SK-N-SH treated with all-trans-retinoic acid at 6 μM for 48 hours (cell line): ENCODE results near the gene TTLL8.
A peak's percentile ranks its signal among the peaks of the same experiment; 100 is the strongest.

Experiments used
- ATAC-seq: fragments of 200-7000 bp; cut with Tn5 transposase; 3 replicates; pipeline ENCODE4 v1.9.1; 2020; ENCODE audit warnings: mild to moderate bottlenecking, moderate library complexity
- BACH2 ChIP-seq: fragments of 250-450 bp; sonication (Bioruptor Pico); IDR thresholded peaks from 2 replicates; pipeline ENCODE4 v1.9.0; 2021; ENCODE audit warnings: mild to moderate bottlenecking, borderline replicate concordance
- CSDC2 ChIP-seq: fragments of 250-450 bp; sonication (Bioruptor Pico); IDR thresholded peaks from 2 replicates; pipeline ENCODE4 v1.5.0; 2020; ENCODE audit warnings: mild to moderate bottlenecking, moderate library complexity
- ESRRG ChIP-seq: fragments of 250-450 bp; sonication (Bioruptor Pico); IDR thresholded peaks from 2 replicates; pipeline ENCODE4 v1.6.1; 2021; ENCODE audit warnings: mild to moderate bottlenecking
- GLIS3 ChIP-seq: fragments of 250-450 bp; sonication (Bioruptor Pico); IDR thresholded peaks from 2 replicates; pipeline ENCODE4 v1.5.0; 2020; ENCODE audit warnings: mild to moderate bottlenecking, moderate library complexity
- OSR1 ChIP-seq: fragments of 250-450 bp; sonication (Bioruptor Pico); IDR thresholded peaks from 2 replicates; pipeline ENCODE4 v1.8.0; 2022; ENCODE audit warnings: moderate library complexity, mild to moderate bottlenecking, inconsistent platforms
- PPARA ChIP-seq: fragments of 250-450 bp; sonication (Bioruptor Pico); IDR thresholded peaks from 2 replicates; pipeline ENCODE4 v1.5.0; 2020; ENCODE audit warnings: mild to moderate bottlenecking, borderline replicate concordance
- RARB ChIP-seq: fragments of 250-450 bp; sonication (Bioruptor Pico); IDR thresholded peaks from 2 replicates; pipeline ENCODE4 v1.8.0; 2021; ENCODE audit warnings: mild to moderate bottlenecking, moderate library complexity
- SNAI2 ChIP-seq: fragments of 250-450 bp; sonication (Bioruptor Pico); IDR thresholded peaks from 2 replicates; pipeline ENCODE4 v1.5.0; 2020; ENCODE audit warnings: mild to moderate bottlenecking, moderate library complexity
- TCF4 ChIP-seq: fragments of 250-450 bp; sonication (Bioruptor Pico); IDR thresholded peaks from 2 replicates; pipeline ENCODE4 v1.8.0; 2021; ENCODE audit warnings: mild to moderate bottlenecking, moderate library complexity, borderline replicate concordance
- ZC3H10 ChIP-seq: fragments of 250-450 bp; sonication (Bioruptor Pico); IDR thresholded peaks from 2 replicates; pipeline ENCODE4 v1.5.1; 2021; ENCODE audit warnings: mild to moderate bottlenecking, moderate library complexity
- ZFP30 ChIP-seq: fragments of 450-650 bp; formaldehyde crosslinking; IDR thresholded peaks from 2 replicates; pipeline ENCODE4 v1.5.0; 2022; ENCODE audit warnings: mild to moderate bottlenecking, moderate library complexity
- ZNF565 ChIP-seq: fragments of 450-650 bp; formaldehyde crosslinking; conservative IDR thresholded peaks from 2 replicates; pipeline ENCODE4 v1.5.0; 2020; ENCODE audit warnings: low read depth, mild to moderate bottlenecking, moderate library complexity
- ZNF70 ChIP-seq: fragments of 450-650 bp; formaldehyde crosslinking; IDR thresholded peaks from 2 replicates; pipeline ENCODE4 v1.5.0; 2020; ENCODE audit warnings: mild to moderate bottlenecking, moderate library complexity
- TF ChIP-seq, protein P1 (sequence below): fragments of 250-450 bp; sonication (Bioruptor Pico); IDR thresholded peaks from 2 replicates; pipeline ENCODE4 v1.5.1; 2020; ENCODE audit warnings: low read depth, mild to moderate bottlenecking, moderate library complexity
- TF ChIP-seq, protein P2 (sequence below): fragments of 250-450 bp; sonication (Bioruptor Pico); IDR thresholded peaks from 2 replicates; pipeline ENCODE4 v1.5.0; 2020; ENCODE audit warnings: mild to moderate bottlenecking, moderate library complexity
- TF ChIP-seq, protein P3 (sequence below): fragments of 250-450 bp; sonication (Bioruptor Pico); IDR thresholded peaks from 2 replicates; pipeline ENCODE4 v1.8.0; 2021; ENCODE audit warnings: low read depth, mild to moderate bottlenecking, moderate library complexity, borderline replicate concordance

Gene TTLL8

DNA sequence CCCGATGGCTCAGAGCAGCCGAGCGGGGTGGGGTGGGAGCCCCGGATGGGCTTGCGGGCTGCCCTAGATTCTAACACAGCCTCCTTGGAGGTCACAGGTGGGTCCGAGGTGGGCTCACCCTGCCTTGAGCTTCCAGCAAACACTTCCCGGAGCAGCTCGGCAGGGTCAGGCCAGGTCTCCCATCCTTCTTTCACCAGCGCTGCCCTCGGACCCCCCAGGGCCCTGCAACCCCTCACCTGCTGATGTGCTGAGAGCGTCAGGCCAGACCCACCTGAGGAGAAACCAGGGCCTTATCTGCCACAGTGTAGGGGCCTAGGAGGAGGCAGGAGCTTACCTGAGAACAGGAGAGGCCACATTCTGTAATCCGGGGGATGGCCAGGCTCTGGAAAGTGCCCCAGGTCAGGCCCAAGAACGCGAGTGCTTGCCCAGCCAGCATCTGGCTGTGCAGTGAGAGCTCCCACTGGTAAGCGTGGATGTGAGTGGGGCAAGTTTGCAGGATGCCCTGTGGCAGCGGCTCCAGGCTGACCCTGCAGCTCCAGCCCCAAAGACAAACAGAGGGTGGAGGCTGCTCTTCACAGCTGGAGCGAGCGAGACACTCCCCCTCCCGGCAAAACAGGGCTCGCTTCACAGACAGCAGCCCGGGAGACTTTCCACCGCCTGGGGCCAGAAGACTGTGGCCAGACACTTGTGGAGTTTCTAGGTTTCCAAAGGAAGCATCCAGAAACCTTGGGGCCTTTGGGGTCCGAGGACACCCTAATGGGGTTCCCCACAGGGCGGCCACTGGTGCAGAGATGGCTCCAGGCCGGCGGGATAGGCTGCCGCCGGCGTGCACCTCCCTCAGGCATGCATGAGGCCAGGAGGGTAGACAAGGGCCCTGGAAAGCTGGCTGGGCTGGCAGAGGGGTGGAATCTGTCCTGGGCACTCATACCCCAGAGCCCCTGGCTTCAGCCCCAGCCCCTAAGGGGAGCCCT, 45.6 kb downstream of the TTLL8 start, which contains the start of gene IL17REL:
IL17REL (minus strand) TSS at position 555 of the 971 bp plus-strand sequence; CDS start at position 436, 119 bp downstream.
- TF ChIP-seq ESRRG (no peak), ZNF565 (CRISPR knock-in tag) (no peak), ZFP30 (no peak), RARB (no peak), OSR1 (no peak), PPARA (CRISPR knock-in tag) (no peak)
- TF ChIP-seq, protein P1, sequence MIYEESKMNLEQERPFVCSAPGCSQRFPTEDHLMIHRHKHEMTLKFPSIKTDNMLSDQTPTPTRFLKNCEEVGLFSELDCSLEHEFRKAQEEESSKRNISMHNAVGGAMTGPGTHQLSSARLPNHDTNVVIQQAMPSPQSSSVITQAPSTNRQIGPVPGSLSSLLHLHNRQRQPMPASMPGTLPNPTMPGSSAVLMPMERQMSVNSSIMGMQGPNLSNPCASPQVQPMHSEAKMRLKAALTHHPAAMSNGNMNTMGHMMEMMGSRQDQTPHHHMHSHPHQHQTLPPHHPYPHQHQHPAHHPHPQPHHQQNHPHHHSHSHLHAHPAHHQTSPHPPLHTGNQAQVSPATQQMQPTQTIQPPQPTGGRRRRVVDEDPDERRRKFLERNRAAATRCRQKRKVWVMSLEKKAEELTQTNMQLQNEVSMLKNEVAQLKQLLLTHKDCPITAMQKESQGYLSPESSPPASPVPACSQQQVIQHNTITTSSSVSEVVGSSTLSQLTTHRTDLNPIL (CRISPR knock-in tag): no peak
- TF ChIP-seq, protein P2, sequence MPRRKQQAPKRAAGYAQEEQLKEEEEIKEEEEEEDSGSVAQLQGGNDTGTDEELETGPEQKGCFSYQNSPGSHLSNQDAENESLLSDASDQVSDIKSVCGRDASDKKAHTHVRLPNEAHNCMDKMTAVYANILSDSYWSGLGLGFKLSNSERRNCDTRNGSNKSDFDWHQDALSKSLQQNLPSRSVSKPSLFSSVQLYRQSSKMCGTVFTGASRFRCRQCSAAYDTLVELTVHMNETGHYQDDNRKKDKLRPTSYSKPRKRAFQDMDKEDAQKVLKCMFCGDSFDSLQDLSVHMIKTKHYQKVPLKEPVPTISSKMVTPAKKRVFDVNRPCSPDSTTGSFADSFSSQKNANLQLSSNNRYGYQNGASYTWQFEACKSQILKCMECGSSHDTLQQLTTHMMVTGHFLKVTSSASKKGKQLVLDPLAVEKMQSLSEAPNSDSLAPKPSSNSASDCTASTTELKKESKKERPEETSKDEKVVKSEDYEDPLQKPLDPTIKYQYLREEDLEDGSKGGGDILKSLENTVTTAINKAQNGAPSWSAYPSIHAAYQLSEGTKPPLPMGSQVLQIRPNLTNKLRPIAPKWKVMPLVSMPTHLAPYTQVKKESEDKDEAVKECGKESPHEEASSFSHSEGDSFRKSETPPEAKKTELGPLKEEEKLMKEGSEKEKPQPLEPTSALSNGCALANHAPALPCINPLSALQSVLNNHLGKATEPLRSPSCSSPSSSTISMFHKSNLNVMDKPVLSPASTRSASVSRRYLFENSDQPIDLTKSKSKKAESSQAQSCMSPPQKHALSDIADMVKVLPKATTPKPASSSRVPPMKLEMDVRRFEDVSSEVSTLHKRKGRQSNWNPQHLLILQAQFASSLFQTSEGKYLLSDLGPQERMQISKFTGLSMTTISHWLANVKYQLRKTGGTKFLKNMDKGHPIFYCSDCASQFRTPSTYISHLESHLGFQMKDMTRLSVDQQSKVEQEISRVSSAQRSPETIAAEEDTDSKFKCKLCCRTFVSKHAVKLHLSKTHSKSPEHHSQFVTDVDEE (CRISPR knock-in tag): no peak
- ATAC-seq: peak; percentile 52

DNA sequence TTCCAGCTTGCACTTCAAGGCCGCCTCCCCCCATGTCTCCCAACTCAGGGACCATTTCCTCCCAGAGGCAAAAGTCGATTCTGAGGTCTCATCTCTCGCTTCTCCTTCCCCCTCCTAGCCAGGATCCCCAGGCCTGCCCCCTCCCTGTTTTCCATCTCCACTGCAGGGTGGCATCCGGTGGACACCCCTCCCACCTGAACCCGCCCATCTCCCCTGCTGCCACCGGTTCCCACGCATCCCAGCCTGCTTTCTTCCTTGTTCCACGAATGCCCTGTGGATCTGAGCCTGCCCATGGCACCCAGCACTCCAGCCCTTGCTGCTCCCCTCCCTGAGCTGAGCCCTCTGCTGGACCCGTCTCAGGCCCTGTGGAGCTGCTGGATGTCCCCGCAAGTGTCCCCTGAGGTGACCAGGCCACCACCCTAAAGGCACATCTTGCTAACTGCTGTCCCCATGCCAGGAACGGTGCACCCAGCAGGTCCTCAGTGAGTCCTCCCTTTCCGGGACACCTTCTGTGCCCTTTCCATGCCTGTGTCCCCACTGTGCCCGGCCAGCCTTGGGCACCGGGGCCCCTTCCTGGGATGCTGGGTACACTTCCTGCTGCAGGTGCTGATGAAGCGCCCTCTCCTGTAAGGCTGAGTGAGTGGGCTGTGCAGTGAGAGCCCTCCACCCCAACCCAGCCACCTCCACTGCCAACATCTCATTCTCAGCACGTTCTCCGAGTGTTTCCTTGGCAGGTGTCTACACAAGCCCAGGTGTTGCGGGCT, 46.5 kb downstream of the TTLL8 start:
- ATAC-seq: no peak
- no peak for TF ChIP-seq GLIS3
- TF ChIP-seq TCF4 (CRISPR knock-in tag): no peak
- no peak for TF ChIP-seq CSDC2

DNA sequence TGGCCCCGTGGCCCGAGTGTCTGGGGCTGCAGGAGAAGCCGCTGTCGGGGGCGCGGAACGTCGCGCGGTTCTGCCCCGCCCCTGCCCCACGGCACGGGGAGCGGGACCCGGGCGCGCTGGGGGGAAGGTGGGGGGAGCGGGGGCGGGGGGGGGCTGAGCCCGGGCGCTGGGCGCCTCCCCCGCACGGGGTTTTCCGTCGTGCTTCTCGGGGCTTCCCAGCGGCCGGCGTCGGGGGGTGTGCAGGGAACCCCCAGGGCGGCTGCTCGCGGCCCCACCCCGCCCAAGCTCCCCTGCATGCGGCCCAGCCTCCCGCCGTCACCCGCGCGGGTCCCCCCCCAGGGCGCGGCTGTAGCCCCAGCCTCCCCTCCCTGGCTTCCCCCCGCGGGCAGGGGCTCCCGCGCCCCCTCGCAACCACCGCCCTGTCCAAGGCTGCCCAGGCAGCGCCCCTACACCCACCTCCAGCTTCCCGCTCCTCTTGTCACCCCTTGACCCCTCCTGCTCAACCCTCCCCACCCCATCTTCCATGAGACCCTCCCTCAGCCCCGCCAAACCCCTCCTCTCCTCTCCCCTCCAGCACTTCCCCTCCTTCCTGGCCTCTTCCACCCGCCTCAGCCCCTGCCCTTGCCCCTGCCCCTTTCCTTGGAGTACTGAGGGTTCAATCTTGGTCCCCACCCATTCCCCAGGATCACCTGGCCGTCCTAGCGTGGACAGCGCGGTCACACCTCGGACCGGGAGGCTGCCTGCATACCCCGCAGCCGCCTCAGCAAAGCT, 47.2 kb downstream of the TTLL8 start:
- no peak for ATAC-seq
- TF ChIP-seq, protein P2 (CRISPR knock-in tag): no peak
- TF ChIP-seq ZC3H10 (CRISPR knock-in tag): no peak
- no peak for TF ChIP-seq ZNF70 (CRISPR knock-in tag)
- TF ChIP-seq, protein P3, sequence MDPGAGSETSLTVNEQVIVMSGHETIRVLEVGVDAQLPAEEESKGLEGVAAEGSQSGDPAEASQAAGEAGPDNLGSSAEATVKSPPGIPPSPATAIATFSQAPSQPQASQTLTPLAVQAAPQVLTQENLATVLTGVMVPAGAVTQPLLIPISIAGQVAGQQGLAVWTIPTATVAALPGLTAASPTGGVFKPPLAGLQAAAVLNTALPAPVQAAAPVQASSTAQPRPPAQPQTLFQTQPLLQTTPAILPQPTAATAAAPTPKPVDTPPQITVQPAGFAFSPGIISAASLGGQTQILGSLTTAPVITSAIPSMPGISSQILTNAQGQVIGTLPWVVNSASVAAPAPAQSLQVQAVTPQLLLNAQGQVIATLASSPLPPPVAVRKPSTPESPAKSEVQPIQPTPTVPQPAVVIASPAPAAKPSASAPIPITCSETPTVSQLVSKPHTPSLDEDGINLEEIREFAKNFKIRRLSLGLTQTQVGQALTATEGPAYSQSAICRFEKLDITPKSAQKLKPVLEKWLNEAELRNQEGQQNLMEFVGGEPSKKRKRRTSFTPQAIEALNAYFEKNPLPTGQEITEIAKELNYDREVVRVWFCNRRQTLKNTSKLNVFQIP (CRISPR knock-in tag): no peak
- TF ChIP-seq, protein P1 (CRISPR knock-in tag): no peak
- TF ChIP-seq SNAI2 (CRISPR knock-in tag): no peak
- no peak for TF ChIP-seq ZFP30
- no peak for TF ChIP-seq ESRRG
- TF ChIP-seq GLIS3: no peak
- no peak for TF ChIP-seq BACH2 (CRISPR knock-in tag)
